ENCODE data around the gene OR8G5.

The OR8G5 gene

GRCh38 chr11:124274000-124274399 lies 17.8 kb downstream of the OR8G5 start:
- no peak for DNase-seq (ENCODE audit: low read depth)
- no peak for TF ChIP-seq CTCF (IDR thresholded peaks at IDR 0.05; ENCODE audit: low read depth, low read length, missing control alignments)
- no peak overlapping the region for H3K4me3 ChIP-seq (ENCODE audit: low read depth, low read length)

GRCh38 chr11:124276081-124276480 lies 19.9 kb downstream of the OR8G5 start:
- no peak overlapping the region for H3K4me3 ChIP-seq (ENCODE audit: low read depth, low read length)
- TF ChIP-seq CTCF (IDR thresholded peaks at IDR 0.05; ENCODE audit: low read depth, low read length, missing control alignments) = no peak
- DNase-seq (ENCODE audit: low read depth) = no peak

DNA sequence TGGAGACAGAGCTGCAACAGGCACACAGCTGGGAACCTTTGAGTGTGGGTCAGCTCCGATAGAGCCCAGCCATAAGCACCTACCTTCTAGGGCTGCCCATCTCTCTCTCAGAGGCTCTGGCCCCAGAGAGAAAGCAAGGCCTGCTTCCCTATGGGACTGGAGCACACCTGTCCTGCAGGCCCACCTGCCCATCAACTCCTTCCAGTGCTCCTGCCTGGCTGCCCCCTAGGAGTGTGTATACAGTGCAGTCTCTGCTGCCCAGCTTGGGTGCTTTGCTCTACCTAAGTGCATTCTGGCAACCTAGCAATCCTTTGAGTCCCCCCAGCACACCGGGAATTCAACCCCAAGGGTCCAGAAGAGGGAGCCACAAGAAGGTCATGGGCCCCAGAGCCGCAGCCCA lies 21.0 kb downstream of the OR8G5 start:
- no peak for TF ChIP-seq CTCF (IDR thresholded peaks at IDR 0.05; ENCODE audit: low read depth, low read length, missing control alignments)
- no peak for DNase-seq (ENCODE audit: low read depth)
- no peak overlapping the region for H3K4me3 ChIP-seq (ENCODE audit: low read depth, low read length)

DNA sequence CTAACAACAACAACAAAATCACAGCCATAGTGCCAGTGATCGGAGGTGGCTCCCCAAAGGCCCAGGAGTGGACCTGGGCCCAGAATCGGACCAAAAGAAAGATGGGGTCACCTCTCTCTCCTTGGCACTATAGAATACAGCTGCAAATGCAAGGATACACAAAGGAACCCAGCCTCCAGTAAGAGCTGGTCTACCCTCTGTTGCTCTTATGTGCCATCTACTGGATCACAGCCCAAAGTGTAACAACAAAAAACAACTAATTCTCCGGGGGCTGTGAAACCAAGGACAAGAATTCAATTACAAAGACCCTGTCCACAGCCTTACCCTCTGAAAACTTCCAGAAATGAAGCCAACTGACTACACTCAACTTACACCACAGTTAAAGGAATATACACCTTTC lies 21.6 kb downstream of the OR8G5 start:
- no peak for TF ChIP-seq CTCF (IDR thresholded peaks at IDR 0.05; ENCODE audit: low read depth, low read length, missing control alignments)
- no peak overlapping the region for H3K4me3 ChIP-seq (ENCODE audit: low read depth, low read length)
- no peak for DNase-seq (ENCODE audit: low read depth)

DNA sequence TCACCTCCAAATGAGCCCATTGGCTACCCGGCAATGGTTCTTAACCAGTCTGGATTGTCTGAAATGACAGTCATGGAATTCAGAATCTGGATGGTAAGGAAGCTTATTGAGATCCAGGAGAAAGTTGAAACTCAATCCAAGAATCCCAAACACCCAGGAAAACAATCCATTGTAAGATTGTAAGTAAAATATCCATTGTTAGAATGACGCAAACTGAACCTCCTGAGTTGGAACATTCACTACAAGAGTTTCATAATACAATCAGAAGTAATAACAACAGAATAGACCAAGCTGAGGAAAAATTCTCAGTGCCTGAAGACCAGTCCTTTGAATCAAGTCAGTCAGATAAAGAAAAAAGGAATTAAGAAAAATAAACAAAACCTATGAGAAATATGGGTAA lies 22.1 kb downstream of the OR8G5 start:
- no peak overlapping the region for H3K4me3 ChIP-seq (ENCODE audit: low read depth, low read length)
- DNase-seq (ENCODE audit: low read depth) = no peak
- no peak for TF ChIP-seq CTCF (IDR thresholded peaks at IDR 0.05; ENCODE audit: low read depth, low read length, missing control alignments)

DNA sequence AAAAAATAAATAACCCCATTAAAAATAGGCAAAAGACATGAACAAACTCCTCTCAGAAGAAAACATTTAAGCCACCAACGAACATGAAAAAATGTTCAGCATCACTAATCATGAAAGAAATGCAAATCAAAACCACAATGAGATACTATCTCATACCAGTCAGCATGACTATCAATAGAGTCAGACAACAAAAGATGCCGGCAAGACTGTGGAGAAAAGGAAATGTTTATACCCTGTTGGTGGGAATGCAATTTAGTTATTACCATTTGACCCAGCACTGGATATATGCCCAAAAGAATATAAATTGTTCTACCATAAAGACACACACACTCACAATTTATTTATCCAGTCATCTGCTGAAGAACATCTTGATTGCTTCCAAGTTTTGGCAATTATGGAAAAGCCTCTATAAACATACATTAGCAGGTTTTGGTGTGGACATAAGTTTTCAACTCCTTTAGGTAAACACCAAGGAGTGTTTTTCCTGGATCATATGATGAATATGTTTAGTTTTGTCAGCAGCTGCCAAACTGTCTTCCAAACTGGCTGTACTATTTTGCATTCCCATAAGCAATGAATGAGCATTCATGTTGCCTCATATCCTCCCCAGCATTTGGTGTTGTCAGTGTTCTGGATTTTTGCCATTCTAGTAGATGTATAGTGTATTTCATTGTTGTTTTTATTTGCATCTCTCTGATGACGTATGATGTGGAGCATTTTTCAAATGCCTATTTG lies 29.6 kb downstream of the OR8G5 start:
- no peak overlapping the region for H3K4me3 ChIP-seq (ENCODE audit: low read depth, low read length)
- DNase-seq (ENCODE audit: low read depth) = no peak

More for the DNA sequence above, 29.6 kb downstream of the OR8G5 start:
- TF ChIP-seq CTCF (IDR thresholded peaks at IDR 0.05; ENCODE audit: low read depth, low read length, missing control alignments) = no peak

Data from GM12864 (cell line).